WTC11 (cell line): ENCODE results near the gene GIPC1.

Experiments used
- NFE2L1 ChIP-seq: sonication (generic); formaldehyde crosslinking; IDR thresholded peaks from 2 replicates; pipeline ENCODE4 v1.8.1; 2023; ENCODE audit warnings: missing genetic modification reagents
- SP1 ChIP-seq: sonication (generic); formaldehyde crosslinking; conservative IDR thresholded peaks from 2 replicates; pipeline ENCODE4 v1.8.1; 2022; ENCODE audit warnings: missing genetic modification reagents
- ZNF232 ChIP-seq: sonication (generic); formaldehyde crosslinking; IDR thresholded peaks from 2 replicates; pipeline ENCODE4 v1.8.0; 2022; ENCODE audit warnings: mild to moderate bottlenecking, missing genetic modification reagents
- TF ChIP-seq, protein P1 (sequence below): fragments of 200-600 bp; IDR thresholded peaks from 2 replicates; pipeline ENCODE4 v1.8.0; 2022; ENCODE audit warnings: antibody characterized with exemption
- TF ChIP-seq, protein P2 (sequence below): fragments of 250-450 bp; sonication (Bioruptor Pico); IDR thresholded peaks from 2 replicates; pipeline ENCODE4 v1.8.0; 2021; ENCODE audit warnings: mild to moderate bottlenecking
- TF ChIP-seq, protein P3 (sequence below): sonication (generic); formaldehyde crosslinking; IDR thresholded peaks from 2 replicates; pipeline ENCODE4 v1.8.1; 2022; ENCODE audit warnings: low read depth, missing genetic modification reagents, borderline replicate concordance

DNA sequence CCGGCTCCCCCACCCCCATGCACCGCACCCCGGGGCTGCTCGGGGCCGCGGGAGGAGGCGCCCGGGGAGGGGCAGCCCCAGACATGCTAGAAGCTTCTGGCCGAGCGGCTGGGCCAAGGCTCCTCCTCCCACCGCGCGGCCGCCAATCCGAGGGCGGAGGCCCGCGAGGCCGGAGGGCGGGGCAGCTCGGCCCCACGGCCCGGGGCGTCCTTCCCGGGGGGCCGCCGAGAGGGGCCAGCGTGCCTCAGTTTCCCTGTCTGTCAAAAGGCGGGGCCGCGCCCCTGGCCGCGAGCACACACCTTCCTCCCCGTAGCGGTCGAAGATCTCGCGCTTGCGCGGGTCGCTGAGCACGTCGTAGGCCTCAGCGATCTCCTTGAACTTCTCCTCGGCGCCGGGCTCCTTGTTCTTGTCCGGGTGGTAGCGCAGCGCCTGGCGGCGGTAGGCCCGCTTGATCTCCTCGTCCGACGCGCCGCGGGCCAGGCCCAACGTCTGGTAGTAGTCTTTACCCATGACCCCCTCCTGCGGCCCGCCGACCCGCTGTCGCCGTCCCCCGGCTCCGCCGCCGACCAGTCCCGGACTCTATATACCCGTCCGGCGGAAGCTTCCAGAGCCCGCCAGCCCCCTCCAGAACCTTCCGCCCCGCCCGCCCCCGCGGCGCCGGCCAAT lies 22.0 kb upstream of the GIPC1 start, which contains the start of gene DNAJB1:
- TF ChIP-seq, protein P1, sequence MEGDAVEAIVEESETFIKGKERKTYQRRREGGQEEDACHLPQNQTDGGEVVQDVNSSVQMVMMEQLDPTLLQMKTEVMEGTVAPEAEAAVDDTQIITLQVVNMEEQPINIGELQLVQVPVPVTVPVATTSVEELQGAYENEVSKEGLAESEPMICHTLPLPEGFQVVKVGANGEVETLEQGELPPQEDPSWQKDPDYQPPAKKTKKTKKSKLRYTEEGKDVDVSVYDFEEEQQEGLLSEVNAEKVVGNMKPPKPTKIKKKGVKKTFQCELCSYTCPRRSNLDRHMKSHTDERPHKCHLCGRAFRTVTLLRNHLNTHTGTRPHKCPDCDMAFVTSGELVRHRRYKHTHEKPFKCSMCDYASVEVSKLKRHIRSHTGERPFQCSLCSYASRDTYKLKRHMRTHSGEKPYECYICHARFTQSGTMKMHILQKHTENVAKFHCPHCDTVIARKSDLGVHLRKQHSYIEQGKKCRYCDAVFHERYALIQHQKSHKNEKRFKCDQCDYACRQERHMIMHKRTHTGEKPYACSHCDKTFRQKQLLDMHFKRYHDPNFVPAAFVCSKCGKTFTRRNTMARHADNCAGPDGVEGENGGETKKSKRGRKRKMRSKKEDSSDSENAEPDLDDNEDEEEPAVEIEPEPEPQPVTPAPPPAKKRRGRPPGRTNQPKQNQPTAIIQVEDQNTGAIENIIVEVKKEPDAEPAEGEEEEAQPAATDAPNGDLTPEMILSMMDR = no peak
- TF ChIP-seq, protein P2, sequence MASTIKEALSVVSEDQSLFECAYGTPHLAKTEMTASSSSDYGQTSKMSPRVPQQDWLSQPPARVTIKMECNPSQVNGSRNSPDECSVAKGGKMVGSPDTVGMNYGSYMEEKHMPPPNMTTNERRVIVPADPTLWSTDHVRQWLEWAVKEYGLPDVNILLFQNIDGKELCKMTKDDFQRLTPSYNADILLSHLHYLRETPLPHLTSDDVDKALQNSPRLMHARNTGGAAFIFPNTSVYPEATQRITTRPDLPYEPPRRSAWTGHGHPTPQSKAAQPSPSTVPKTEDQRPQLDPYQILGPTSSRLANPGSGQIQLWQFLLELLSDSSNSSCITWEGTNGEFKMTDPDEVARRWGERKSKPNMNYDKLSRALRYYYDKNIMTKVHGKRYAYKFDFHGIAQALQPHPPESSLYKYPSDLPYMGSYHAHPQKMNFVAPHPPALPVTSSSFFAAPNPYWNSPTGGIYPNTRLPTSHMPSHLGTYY (CRISPR knock-in tag) = no peak
- TF ChIP-seq NFE2L1 (no peak; the same call in 1 of the 2 replicates), ZNF232 (CRISPR knock-in tag) (no peak), SP1 (CRISPR knock-in tag) (no peak)
- TF ChIP-seq, protein P3, sequence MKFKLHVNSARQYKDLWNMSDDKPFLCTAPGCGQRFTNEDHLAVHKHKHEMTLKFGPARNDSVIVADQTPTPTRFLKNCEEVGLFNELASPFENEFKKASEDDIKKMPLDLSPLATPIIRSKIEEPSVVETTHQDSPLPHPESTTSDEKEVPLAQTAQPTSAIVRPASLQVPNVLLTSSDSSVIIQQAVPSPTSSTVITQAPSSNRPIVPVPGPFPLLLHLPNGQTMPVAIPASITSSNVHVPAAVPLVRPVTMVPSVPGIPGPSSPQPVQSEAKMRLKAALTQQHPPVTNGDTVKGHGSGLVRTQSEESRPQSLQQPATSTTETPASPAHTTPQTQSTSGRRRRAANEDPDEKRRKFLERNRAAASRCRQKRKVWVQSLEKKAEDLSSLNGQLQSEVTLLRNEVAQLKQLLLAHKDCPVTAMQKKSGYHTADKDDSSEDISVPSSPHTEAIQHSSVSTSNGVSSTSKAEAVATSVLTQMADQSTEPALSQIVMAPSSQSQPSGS = no peak
